ENCODE results near the gene RCCD1. TPM values are rescaled to one million over a fixed set of nuclear protein-coding genes. Genes with fewer than 3 reads are reported as not detected.

The RCCD1 gene
- polyA plus RNA-seq, 1 donor from 2014 or later = 4.5 TPM

GRCh38 chr15:90959028-90959595 lies 4.4 kb downstream of the RCCD1 start:
- H3K27me3 ChIP-seq (ENCODE audit: insufficient read depth, low read depth, low read length) = peaks cover 15% of the 10 kb centered on the region
- no peak for TF ChIP-seq EP300 (conservative IDR thresholded peaks at IDR 0.05; ENCODE audit: poor library complexity, severe bottlenecking)
- TF ChIP-seq MXI1 (conservative IDR thresholded peaks at IDR 0.05; ENCODE audit: poor library complexity, severe bottlenecking) = no peak
- no peak for TF ChIP-seq SMC3 (conservative IDR thresholded peaks at IDR 0.05; ENCODE audit: poor library complexity)
- TF ChIP-seq CTCF (IDR thresholded peaks at IDR 0.05; ENCODE audit: poor library complexity, severe bottlenecking) = no peak
- H3K4me3 ChIP-seq (ENCODE audit: low read length) = no peak overlapping the region
- H3K9me3 ChIP-seq (ENCODE audit: low read length) = no peaks in the 10 kb centered on the region
- no peak overlapping the region for H3K4me2 ChIP-seq (ENCODE audit: low read length)
- no peaks in the 10 kb centered on the region for H3K36me3 ChIP-seq (ENCODE audit: insufficient read depth, low read length)
- H2AFZ ChIP-seq (ENCODE audit: low read depth, low read length) = no peak overlapping the region
- no peaks in the 10 kb centered on the region for H3F3A ChIP-seq (ENCODE audit: insufficient read depth, low read length, poor library complexity, severe bottlenecking)
- no peak overlapping the region for H3K9ac ChIP-seq (ENCODE audit: low read length)
- no peaks in the 10 kb centered on the region for H3K9me2 ChIP-seq (ENCODE audit: insufficient read depth, low read length)
- H3K79me2 ChIP-seq (replicated peaks; ENCODE audit: insufficient read depth, low read length) = no peaks in the 10 kb centered on the region
- H4K20me1 ChIP-seq (ENCODE audit: insufficient read depth) = no peaks in the 10 kb centered on the region
- no peak overlapping the region for H3K27ac ChIP-seq (ENCODE audit: low read length)

GRCh38 chr15:90959894-90960293 lies 5.2 kb downstream of the RCCD1 start:
- Histone ChIP-seq H2AFZ (ENCODE audit: low read depth, low read length) (no peak overlapping the region), H3K9ac (ENCODE audit: low read length) (no peak overlapping the region), H3K4me3 (ENCODE audit: low read length) (no peak overlapping the region), H3K27me3 (ENCODE audit: insufficient read depth, low read depth, low read length) (peaks cover 15% of the 10 kb centered on the region), H3K9me3 (ENCODE audit: low read length) (no peaks in the 10 kb centered on the region), H3K79me2 (replicated peaks; ENCODE audit: insufficient read depth, low read length) (no peaks in the 10 kb centered on the region), H3F3A (ENCODE audit: insufficient read depth, low read length, poor library complexity, severe bottlenecking) (no peaks in the 10 kb centered on the region), H4K20me1 (ENCODE audit: insufficient read depth) (no peaks in the 10 kb centered on the region), H3K27ac (ENCODE audit: low read length) (no peak overlapping the region), H3K9me2 (ENCODE audit: insufficient read depth, low read length) (no peaks in the 10 kb centered on the region), H3K36me3 (ENCODE audit: insufficient read depth, low read length) (no peaks in the 10 kb centered on the region), H3K4me2 (ENCODE audit: low read length) (no peak overlapping the region)
- no peak for TF ChIP-seq REST (IDR thresholded peaks at IDR 0.05; ENCODE audit: borderline replicate concordance)
- no peak for TF ChIP-seq TAF1 (IDR thresholded peaks at IDR 0.05; ENCODE audit: low read depth)
- no peak for TF ChIP-seq CTCF (IDR thresholded peaks at IDR 0.05; ENCODE audit: poor library complexity, severe bottlenecking)
- TF ChIP-seq EZH2 (IDR thresholded peaks at IDR 0.05; ENCODE audit: borderline replicate concordance, insufficient read depth, low read length, poor library complexity, severe bottlenecking) = no peak
- no peak for TF ChIP-seq RAD21 (conservative IDR thresholded peaks at IDR 0.05)
- no peak for TF ChIP-seq EP300 (conservative IDR thresholded peaks at IDR 0.05; ENCODE audit: poor library complexity, severe bottlenecking)
- TF ChIP-seq POLR2AphosphoS5 (IDR thresholded peaks at IDR 0.05) = no peak
- TF ChIP-seq SMC3 (conservative IDR thresholded peaks at IDR 0.05; ENCODE audit: poor library complexity) = no peak
- no peak for TF ChIP-seq MXI1 (conservative IDR thresholded peaks at IDR 0.05; ENCODE audit: poor library complexity, severe bottlenecking)

Measured in neural cell (in vitro differentiated cells).